HT1080 (cell line): Measurements from ENCODE around the gene VSIG2. TPM values are rescaled to one million over a fixed set of nuclear protein-coding genes. Genes with fewer than 3 reads are reported as not detected.

Source experiments
- DNase-seq: peaks from one replicate; pipeline ENCODE4 v3.0.0-alpha.2; 2015; ENCODE audit warnings: low read depth
- total RNA-seq: library from RNA; depleted of rRNA; stranded (reverse); fragments of >200 nt; shearing (Covaris generic); gene quantifications from 2 replicates; pipeline ENCODE4 v1.2.3, GENCODE V29; 2014

Gene VSIG2
- total RNA-seq, 1 experiment from 2014 or later: not detected

DNA sequence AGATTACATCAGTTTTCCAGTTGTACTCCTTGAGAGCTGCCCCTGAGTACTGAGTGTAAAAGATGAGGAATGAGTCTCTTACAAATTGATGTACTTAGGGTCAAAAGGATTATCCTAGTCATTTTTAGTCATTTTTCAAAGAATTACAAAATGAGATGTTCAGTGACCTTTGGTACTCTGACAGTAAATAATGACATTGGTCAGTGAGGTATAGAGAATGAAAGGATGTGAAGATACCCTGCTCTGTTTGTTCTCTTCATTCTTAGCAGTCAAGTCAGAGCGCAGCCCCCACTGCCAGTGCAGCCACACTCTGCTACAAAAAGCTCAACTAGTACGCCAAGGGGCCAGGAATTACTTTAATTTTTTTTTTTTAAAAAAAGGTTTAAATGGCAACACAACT lies 14.1 kb upstream of the VSIG2 start:
- no peak for DNase-seq

DNA sequence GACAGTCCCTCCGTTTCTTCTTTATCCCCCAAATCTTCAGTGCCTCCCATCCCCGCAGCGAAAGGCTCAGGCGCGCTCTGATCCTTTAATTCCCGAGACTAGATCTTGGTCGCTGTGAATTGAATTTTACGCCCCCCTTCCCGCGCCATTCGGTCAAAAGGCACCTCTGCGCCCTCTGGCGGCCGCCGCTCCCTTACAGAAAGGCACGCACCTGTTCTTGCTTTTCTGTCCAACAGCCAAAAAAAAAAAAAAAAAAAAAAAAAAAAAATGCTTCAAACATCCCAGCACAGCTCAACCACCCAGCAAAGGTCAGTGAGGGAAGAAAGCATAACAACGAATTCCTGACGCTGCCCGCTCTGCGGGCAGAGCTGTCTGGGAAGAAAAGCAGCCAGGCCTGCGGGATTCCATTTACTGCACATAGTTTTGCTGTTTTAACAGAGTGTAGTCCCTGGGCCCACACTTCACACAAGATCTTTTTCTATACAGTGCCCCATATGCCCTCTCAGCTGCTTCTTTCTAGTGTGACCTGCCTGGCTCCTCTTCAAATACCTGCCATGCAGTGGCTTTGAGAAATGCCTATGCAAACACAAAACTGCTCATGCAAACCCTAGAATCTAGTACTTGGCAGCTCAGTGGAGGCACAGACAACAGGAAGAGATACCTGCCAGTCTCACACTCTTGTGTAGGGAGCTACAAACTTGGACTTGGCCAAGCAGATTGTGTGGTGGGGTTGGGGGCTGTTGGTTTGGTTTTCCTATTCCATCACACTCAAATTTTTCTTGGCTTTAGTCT lies 11.3 kb upstream of the VSIG2 start:
- peak; percentile 77 for DNase-seq

DNA sequence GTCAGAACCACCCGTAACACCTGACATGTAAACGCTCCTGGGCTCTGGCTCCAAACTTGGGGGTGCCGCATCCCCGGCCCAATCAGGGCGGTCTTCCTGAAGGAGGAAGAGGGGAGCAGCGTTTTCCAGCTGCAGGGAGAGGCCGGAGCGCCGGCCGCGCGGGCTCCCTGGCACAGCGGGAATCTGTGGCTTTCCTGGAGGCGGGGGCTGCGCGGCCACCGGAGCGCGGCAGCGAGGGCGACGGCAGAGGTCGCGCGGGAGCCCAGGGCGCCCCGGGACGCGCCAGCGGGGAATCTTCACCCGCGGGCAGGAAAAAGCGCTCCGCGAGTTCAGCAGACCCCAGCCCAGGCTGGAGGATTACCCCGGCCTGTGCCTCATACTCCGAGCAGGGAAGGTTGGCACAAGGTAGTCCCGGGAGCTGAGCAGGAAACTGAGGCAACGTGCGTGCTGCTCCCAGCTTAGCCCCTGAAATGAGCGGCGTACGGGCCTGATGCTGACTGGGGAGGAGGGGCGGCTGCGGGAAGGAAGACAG lies 10.6 kb upstream of the VSIG2 start:
- no peak for DNase-seq

DNA sequence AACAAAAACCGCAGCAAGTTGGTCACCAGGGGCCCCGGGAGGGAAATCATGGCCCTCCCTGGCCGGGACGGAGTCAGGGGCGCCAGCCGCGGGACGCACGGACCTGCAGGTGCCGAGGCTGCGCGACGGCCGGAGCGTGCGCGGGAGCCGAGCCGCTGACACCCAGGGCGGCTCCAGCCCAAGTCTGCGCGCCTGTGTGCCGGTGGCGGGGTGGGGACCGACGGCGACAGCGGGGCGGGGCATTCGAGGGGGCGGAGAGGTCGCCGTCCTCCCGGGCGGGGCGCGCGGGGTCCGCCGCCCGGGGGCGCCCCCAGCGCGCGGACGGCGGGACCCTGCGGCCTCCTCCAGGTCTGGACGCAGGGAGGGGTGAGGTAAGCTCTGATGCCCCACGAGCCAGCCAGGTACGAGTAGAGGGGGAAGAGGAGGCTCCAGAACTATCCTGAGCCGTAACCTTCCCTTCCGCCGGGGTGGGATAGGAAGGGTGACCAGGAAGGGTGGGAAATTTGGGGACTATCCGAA lies 10.1 kb upstream of the VSIG2 start, which contains the start of gene ESAM:
ESAM (minus strand) TSS at position 186 of the 519 bp plus-strand sequence; CDS start at position 50, 136 bp downstream.
- DNase-seq: no peak

DNA sequence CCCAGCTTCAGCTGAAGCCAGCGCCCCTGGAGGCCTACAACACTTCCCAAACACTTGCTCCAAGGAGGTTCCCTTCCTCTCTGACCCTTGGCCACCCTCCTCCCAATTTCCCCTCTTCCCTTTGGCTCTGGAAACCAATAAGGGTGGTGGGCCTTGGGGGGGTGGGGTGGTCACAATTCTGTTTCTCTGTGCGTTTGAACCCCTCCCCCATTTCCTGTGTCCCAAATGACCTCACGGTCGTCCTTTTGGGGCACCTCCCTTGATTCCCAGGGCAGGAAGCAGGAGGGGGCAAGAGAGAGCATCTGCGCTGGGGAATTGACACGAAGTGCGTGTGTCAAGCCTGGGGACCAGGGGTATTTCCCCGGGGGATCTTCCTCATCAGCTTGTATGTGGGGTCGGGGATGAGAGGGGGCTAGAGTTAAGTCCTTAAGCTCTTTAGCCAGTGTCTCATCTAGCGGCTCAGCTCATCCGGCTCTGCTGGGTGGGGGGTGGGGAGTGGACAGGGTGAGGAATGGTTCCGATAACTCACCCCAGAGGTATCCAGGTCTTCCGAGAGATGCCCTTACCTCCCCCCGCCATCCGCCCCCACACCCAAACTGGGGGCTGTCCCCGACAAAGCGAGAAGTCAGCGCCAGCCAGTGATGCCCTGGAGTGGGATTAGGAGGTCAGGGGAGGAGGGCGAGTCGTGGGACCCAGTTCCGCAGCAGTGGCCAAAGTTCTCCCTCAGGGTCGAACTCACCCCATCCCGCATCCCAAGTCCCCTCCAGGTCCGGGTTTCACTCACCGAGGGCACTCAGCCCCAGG lies 9.4 kb upstream of the VSIG2 start:
- DNase-seq: no peak

DNA sequence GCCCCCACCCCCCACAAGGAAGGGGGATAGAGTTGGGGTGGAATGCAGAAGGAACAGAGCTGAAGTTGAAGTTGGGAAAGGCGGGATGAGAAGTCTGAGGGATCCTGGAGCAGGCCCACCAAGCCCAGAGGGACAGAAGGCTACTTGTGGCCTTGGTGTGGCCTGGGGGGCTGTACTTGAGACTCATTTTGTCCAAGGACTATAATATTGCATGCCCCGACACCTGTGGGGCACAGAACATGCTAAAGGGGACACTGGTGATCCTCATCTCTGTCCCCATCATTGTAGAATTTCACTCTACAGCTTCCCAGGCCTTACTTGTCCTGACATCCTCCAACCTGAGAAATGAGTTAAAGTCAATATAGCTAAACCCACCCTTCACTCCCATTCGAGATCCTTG lies 8.8 kb upstream of the VSIG2 start:
- DNase-seq: no peak

DNA sequence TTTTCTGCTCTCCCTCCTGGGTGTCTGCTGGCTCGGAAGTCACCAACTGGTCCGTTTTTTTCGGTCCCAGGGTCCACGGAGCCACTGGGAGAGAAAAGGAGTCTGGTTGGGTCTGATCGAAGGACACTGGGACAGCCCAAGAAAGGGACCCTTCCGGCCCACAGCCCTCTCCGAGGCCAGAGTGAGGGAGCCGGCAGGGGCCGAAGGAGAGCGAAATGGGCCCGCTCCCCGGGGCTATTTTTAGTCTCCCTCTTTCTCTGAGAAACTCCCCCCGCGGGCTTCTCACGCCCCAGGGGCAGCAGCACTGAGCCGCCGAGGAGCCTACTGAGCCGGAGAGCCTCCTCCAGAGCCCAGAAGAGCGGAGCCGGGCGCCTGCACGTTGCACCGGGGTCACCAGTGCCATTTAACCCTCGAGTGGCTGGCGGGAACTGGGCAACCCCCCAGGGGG lies 8.2 kb upstream of the VSIG2 start:
- no peak for DNase-seq

DNA sequence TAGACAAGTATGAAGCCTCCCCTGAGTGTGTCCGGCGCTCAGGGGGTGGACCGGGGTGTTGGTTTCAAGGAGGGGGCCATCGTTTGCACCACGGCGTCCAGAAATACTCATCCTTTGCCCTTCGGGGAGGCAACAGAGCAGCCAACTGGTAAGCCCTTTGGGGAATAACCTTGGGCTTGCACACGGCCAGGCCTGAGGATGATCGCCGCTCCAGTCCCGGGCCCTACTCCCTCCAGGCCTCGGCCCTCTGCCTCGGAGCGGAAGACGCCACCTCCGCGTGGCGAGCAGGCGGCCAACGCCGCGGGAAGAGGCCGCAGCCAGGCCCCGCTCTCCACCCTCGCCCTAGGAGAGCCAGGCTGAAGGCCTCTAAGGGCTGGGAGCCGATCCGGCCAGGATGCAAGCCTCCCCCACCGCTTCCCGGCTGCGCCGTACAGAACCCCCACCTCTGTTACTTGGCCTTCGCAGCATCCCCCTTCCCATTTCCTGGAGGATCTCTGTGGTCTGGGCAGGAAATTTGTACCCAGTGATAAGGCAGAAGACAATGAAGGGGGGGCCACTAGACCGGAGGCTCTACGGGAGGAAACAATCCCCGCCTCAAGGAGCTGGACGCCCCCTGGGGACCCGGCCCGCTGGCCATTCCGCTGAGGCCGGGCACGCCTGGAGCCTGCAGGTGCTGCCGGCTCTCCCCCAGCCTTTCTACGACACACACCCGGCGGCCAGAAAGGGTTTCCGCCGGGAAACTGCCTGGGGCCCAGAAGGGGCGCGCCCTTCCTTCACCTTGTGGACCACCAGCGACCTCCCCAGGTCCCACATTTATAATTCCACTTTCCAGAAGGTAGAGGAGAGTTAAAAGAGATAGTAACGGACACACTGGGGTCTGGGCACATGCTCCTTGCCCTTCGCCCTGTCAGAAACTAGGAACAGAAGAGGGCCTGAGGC lies 7.5 kb upstream of the VSIG2 start:
- no peak for DNase-seq

DNA sequence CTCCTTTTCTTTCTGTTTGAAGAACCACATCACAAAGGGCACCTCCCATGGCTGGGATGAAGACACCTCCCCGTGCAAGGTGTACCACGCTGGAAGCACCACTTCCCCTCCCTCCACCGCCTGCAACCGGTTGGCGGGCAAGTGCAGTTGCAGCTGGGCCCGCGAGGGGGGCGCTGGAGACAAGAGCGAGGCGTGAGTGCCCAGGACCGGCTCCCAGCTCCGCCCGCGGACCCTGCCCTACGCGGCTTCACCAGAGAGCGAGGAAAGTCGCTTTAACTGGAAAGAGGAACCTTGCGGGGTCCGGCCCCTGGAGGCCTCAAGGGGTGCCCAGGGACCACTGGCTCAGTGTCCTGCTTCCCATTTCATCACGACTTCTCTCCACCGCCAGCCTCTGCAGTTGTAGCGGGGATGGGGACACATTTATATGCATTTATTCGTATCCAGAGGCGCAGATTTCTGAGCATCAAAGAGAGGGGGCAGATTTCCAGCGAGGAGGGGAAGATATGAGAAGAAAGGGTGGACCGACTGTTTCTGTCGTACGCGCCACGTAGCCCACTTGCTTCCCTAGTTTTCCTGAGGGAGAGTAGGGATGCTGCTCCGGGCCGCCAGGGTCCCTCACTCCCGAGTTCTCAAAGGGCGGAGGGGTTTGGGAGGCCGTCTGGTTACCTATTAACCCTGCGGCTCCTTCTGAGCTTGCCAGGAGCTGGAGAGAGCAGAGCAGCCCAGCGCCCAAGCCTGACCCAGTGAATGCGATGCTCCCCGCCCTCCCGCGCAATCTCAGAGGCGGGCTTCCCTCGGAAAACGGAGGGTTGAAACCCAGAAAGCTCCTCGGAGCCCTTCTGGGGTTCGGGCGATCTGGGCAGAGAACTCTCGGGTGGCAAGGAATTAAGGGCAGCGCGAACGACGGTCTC lies 6.6 kb upstream of the VSIG2 start:
- DNase-seq: no peak

DNA sequence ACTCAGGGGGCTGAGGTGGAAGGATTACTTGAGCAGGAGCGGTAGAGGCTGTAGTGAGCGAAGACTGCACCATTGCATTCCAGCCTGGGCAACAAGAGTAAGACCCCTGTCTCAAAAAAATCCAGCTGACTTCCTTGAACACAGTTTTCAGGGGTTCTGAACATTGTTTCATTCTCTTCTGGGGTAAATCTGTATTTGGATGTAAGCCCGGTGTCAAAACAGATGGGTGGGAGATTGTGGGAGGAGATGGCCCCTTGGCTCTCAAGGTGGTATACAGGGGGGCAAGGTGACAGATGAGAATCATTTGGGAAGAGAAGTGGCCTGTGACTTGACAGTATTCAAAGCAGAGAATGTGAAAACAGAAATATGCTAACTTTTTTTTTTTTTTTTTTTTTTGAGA lies 5.3 kb upstream of the VSIG2 start:
- DNase-seq: no peak

DNA sequence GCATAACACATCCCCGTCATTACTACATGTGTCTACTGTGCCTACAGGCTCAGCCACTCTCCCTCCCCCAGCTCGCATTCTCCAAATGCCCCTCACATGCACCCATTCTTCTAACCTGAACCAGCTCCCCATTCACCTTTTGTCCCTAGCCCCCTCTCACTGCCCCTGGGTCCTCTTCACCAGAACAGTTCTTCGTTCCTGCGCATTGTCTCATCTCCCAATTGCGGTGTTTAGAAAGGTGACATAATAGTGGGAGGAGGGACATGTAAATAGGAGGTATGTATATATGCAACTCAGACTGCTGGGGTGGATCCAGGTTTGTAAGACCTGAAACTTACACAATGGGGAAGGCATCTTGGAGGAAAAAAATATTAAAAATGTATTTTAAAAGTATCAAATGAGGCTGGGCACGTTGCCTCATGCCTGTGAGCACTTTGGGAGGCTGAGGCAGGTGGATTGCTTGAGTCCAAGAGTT lies 4.7 kb upstream of the VSIG2 start:
- no peak for DNase-seq

DNA sequence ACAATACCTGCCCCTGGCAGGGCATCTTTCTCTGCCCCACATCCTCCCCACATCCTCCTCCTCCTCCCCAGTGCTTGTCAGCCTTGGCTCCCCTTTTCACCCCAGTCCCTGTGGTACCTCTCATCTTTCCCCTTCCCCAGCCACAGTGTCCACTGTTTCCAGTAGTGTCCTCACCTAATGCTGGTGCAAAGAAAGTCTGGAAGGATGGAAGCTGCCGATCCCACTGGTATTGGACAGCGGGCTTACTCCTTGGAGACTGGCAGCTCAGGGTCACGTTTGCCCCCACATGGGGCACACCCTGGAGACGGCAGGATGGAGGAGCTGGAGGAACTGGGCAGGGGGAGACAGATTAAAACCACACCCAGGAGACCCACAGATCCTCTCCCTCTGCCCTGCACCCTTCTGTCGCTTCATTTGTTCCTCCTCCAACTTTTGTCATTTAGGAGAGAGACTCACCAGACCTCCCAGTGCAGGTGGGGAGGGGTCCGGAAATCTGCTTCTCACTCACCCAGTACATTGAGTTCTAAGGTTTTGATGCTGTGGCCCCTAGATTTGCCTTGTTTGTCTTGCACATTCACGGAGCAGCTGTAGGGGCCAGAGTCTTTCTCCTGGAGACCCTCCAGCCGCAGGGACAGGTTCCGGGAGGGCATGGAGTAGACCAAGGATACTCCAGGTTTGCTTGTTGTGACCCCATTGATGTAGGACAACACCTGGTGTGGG lies 4.1 kb upstream of the VSIG2 start:
- no peak for DNase-seq

DNA sequence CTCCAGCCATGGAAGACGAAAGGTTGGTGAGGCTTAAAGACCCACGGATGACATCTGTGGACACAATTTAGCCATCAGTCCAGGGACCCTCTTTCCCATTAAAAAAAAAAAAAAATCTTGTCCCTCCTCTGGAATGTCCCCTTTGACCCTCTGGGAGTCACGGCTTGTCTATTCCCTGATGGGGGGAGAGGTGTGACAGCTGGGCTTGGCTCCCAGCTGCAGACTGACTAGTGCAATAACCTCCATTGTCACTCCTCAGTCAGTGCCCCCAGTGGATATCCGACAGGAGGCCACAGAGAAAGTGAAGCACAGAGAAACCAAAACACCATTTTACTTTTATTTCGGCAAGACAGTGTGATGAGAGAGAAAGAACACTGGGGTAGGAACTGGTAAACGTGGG lies 2.7 kb upstream of the VSIG2 start:
- DNase-seq: no peak

DNA sequence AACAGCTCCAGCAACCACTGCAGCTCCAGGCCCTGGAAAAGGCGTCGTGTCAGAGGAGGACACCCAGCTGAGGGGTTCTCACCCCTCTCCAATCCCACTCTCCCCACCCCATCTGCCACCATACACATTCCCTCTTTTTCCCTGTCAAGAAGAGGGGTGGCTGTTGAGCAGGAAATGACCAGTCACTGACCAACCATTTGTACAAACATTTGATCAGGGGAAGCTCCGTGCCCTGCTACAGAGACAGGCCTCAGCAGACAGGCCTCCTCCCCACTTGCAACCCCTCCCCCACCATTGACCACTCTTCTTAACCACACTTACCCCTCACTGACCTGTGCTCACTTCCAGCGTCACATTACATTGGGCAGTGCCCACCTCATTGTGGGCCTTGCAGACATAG lies 2.3 kb upstream of the VSIG2 start:
- DNase-seq: peak; percentile 73

DNA sequence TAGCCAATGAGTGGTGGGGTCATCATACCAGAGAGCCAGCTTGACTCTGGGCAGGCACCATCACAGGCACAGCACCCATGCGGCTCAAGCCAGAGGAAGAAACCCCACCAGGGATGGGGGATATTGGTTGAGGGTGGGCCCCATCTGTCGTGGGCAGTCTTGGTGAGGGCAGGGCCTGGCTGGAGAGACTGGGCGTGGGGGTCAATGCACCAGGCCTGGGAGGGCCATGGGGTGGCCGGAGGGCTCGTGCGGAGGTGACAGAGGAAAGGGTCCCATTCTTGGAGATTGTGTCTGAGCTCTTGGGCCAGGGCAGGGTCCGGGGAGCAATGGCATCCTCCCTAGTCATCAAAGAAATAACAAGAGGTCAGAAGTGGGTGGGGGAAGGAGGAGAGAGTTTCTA lies 1.6 kb upstream of the VSIG2 start:
- DNase-seq: no peak

DNA sequence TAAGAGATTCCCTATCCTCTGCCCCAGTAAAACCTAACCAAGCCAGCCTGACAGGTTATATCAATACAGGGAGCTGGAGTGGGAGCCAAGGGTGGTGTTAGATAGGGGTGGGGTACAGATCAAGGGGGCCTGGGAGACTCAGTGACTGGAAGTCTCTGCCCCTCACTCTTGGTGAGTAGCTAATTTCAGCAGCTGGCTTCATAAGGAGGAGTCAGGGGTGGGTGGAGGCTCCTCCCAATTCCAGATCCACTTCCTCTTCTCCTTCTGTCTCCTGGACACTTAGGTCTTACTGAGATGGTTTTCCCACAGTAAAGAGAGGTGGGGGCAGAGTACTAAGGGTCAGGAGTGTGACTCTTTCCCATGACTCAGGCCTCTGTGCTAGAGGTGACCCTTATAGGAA lies 1.1 kb upstream of the VSIG2 start:
- DNase-seq: no peak

DNA sequence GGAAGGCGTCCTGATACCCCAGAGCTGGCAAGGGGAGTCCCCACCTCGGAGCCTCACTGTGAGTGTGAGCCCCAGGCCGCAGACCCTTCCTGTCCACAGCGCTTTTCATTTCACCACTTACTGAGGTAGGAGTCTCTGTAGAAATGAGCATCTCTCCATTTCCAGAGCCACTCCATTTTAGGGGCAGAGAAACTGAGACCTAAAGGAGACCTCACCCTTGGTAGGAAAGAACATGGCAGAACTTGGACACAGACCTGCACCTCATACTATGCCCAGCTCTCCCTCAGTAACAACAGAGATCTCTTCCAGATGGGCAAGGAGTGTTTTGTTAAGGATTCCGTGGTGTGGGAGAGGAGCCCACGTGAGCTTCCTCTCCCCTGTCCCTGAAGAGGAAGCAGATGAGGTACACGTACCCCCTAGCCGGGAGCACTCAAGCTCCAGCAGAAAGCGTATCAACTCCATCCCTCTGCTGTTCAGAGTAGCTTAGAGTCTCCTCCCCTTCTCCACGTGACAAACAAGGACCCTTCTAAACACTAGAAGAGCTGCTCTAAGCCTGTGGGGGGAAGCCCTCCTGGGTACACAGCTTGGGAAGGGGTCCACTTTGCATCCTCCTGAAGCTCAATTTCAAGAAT lies 532 bp upstream of the VSIG2 start:
- DNase-seq: no peak

DNA sequence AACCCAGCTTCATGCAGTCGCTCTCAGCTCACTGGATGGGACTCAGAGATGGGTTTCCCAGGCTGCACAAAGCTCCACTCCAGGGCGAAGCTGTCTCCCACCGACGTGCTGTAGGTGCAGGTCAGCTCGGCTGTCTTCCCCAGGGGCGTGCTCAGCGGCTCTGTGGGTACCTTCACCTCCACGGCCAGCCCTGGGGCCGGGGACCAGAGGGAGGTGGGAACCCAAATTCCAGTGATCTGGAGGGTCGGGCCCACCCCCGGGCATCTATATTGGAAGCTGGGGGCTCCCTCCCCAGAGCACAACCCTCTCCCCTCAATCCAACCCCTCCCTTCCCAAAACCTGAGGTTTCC lies 689 bp downstream of the VSIG2 start:
- DNase-seq: no peak

DNA sequence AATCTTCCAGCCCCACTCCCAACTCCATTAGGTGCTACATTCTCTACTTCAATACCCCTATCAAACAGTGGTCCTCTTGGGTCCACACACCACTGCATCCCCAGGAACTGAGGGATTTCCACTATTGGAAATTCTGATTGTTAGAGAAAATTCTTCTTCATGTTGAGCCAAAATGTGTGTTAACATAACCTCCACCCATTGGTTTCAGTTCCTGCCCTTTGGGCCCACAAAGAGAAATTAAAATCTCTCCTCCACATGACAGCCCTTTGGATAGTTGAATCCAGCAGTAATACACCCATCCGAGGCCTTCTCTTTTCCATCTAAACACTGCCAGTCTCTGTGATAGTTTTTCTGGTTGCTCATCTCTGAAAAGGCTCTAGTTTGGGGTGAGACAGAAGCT lies 2.1 kb downstream of the VSIG2 start:
- DNase-seq: no peak
